Stimulated activated CD8-positive, alpha-beta memory T cell treated with anti-CD3 and anti-CD28 coated beads, Interleukin-4, amount 100 ng/mL, for 4 hours (primary cell): ENCODE measurements around the gene MORN1.

Experiments
- DNase-seq, 2 donors: peaks; one replicate each; pipeline ENCODE4 v3.0.0-alpha.2; 2020; ENCODE audit warnings: low read depth in 2 of 2, low spot score in 1 of 2

The MORN1 gene

DNA sequence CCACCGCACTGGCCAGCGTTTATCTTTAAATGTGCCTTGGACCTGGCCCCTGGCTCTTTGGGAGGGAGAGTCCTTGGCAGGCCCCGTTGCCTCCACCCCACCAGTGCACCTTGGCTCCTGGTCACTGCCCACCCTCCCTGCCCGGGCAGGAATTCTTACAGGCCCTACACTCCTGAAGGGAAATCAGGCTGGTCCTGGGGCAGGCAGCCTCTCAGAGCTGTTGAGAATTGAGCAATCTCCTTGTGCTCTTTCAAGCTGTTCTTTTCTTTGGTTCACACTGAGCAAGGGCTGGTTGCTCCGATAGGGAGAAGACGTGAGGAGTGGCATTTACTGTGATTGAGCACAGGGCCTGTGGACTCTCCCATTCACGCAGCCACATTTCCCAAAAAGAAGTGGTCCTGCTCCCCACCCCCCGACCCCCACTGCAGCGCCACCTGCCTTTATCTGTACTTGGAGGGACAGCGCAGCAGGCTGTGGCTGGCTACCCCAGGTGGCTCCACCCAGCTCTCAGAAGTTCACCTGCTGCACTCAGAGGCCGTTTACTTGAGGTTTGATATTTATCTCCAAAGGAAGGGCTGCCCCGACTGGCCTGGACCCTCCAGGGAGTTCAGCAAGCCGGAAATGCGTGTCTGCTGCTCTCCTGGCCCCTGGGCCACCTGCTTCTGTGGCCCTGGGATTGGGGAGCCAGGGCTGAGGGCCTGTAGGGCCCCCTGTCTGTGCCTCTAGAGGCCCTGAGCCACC lies 115.4 kb downstream of the MORN1 start:
- DNase-seq, result no peak

DNA sequence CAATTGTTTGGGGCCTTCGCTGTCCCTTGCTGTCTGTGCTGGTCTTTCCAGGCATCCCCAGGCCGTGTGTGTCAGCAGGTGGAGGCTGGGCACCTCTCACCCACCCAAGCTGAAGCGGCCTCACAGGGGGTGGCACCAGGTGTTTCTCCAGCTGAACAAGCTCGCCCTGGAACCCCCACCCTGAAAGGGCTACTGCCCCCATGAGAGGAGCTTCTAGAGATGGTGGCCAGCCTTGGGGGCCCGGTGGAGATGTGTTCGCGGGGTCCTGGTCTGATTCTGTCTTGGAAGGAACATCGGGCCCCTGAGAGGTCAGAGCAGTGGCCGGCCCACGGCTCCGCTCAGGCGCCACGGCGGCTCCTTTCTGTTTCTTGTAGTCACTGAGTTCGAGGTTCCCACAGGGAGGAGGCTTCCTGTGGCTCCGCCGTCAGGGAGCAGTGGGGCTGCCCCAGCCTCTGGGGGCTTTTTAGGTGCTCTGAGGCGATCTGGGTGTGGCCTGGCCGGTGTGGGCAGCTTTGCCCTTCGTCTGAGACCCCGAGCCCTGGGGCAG lies 116.4 kb downstream of the MORN1 start:
- no peak for DNase-seq

DNA sequence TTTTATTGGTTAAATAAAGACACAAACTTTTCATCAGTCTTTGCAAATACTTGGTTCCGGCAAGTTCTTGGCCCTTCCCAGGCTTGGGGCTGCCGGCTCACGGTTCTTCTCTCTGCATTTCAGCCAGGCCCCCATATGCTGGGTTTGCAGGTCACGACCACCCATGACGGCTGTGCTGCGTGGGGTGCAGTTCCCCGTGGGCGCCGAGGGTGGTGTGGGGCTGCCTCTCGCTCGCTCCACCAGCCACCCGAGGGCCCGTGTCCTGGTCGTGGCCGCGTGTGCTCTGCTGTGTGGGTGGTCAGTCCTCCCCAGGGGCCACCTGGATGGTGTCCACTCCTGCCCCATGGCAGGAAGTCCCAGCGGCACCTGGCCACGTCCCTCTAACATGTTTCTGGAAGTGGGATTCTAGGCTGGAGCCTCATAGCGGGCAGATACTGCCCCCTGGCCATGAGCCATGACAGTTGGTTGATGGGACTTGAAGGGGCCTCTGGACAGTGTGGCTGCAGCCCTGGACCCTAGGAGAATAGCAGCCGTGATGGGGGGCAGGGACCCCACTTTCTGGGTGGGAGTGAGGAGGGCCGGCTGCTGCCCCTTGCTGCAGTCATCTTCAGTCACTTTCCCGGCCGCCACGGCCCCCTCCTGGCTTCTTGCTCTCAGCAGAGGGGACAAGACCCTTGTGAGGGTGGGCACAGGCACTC lies 117.0 kb downstream of the MORN1 start:
- DNase-seq, result no peak

DNA sequence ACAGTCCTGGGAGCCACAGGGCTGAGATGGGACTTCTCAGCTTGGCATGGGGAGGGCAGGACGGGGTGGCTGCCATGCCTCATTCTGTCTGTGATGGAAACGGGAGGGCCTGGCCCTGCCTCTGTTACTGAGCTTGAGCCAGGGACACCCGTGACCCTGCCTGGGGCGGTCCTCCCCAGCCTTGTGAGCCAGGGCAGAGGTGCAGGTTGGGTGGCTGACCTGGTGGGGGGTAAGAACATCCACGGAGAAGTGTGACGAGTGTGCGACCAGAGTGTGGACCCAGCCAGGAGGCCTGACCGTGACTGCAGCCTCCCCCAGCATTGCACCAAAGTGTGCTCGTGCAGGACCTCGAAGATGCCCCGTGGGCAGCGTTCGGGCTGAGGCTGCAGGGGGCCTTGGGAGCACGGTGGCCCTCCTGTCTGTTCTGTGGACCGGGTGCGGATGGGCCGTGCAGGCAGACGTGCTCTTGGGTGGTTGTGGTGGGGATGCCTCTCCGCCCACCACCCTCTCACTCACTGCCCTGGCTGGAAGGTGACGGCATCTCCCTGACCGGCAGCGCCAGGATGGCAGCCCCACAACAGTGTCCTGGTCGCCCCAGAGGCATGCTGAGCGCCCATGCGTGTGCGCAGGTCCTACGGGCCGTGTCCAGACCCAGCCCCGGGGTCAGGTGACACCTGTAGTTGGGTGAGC lies 117.8 kb downstream of the MORN1 start:
- no peak for DNase-seq

DNA sequence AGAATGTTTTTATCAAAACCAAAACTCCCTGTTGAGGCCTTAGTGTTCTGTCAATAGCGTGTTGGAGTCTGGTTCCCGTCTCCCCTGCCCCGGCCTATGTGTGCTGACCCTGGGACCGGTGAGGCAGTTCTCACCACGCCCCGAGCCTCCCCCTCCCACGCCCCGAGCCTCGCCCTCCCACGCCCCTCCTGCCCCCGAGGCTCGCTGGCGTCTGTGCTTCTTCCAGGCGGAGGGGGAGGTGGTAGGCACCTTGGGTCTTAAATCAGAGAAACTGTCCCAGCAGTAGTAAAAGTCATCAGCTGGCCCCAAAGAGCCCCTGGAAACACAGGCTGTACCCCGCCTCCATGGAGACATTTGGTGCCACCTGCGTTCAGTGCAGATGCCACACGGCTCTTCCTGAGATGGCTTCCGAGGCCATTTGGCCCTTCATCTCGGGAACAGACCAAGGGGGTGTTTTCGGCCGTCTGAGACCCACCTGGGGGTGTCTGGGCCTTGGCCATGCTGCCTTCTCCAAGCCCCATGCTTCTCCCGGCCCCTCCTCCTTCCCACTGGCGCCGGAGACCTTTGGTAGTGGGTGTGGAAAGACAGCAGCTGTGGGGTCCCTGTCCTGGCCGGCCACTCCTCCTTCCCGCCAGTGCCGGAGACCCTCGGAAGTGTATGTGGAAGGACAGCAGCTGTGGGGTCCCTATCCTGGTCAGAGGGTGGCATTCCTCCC lies 118.5 kb downstream of the MORN1 start:
- no peak for DNase-seq

DNA sequence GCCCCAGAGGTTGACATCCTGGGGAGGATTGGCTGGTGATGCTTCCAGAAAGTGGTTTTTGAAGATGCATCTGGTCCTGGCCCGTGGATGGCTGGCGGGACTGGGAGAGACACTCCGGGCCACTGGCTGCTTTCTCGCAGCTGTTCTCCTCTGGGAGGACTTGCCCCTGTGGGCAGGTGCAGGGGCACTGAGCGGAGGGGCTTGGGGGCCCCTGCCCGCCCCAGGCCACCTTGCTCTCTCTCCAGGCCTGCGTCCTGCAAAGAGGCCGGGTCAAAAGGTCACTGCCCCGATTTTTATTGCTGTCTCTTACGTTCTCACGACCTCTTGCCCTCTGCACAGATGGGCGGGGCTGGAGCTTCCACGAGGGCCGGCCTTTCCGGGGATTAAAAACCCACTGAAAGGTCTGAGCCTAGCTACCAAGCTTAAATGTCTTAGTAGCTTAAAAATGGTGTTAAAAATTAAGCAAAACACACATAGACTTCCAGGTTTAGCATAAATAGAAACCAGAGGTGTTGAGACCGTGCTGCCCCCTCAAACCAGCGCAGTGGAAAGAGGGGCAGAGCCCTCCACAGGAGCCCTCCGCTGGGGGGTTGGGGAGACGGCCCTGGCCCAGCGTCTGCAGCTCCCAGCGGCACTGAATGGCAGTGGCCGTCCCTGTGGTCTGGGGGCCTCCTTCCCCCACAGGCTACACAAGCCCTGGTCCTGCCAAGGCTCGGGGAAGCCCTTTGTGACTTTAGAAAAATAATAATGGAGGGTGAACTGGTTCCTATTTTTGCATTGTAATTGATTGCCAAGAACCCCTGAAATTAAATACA lies 119.3 kb downstream of the MORN1 start:
- DNase-seq, result no peak
